SU-DHL-6 (cell line): ENCODE data around the gene GTPBP4.

Source experiments
- H2AFZ ChIP-seq: fragments of 200-600 bp; sonication (generic); 2 replicates; pipeline ENCODE4 v1.6.1; 2014; ENCODE audit warnings: low read depth, mild to moderate bottlenecking, moderate library complexity, mixed read lengths, antibody characterized with exemption, low read length; ENCODE audit not compliant: severe bottlenecking
- H3F3A ChIP-seq: fragments of 200-600 bp; shearing (Covaris generic); 2 replicates; pipeline ENCODE4 v1.6.0; 2016; ENCODE audit warnings: antibody characterized with exemption, mild to moderate bottlenecking; ENCODE audit not compliant: insufficient read depth
- H3K27ac ChIP-seq: fragments of 200-600 bp; sonication (generic); 2 replicates; pipeline ENCODE4 v1.5.1; 2016; ENCODE audit warnings: low read depth, mild to moderate bottlenecking, low read length, moderate library complexity, mixed read lengths
- H3K27me3 ChIP-seq: fragments of 200-600 bp; sonication (generic), shearing (Covaris generic); 2 replicates; pipeline ENCODE4 v1.6.0; 2014; ENCODE audit warnings: mild to moderate bottlenecking, low read length
- H3K36me3 ChIP-seq: fragments of 200-600 bp; sonication (generic); 2 replicates; pipeline ENCODE4 v1.6.1; 2014; ENCODE audit warnings: mild to moderate bottlenecking, low read length, mixed read lengths
- H3K4me2 ChIP-seq: fragments of 300-600, 200-600 bp; shearing (Covaris generic), sonication (generic); 2 replicates; pipeline ENCODE4 v1.6.0; 2014; ENCODE audit warnings: low read length, low read depth, mild to moderate bottlenecking; ENCODE audit not compliant: poor library complexity, severe bottlenecking
- H3K4me3 ChIP-seq: fragments of 200-600 bp; sonication (generic); 2 replicates; pipeline ENCODE4 v1.5.1; 2014; ENCODE audit warnings: antibody characterized with exemption, low read length, mild to moderate bottlenecking, mixed read lengths; ENCODE audit not compliant: insufficient read depth, poor library complexity, severe bottlenecking
- H3K79me2 ChIP-seq: fragments of 200-600 bp; sonication (generic); 2 replicates; pipeline ENCODE4 v1.6.1; 2014; ENCODE audit warnings: mild to moderate bottlenecking, low read length, moderate library complexity; ENCODE audit not compliant: insufficient read depth
- H3K9ac ChIP-seq: fragments of 200-600 bp; sonication (generic); 2 replicates; pipeline ENCODE4 v1.7.0; 2014; ENCODE audit warnings: mild to moderate bottlenecking, low read length
- H3K9me2 ChIP-seq: fragments of 200-600 bp; sonication (generic); replicated peaks from 2 replicates; pipeline ENCODE4 v1.6.1; 2014; ENCODE audit warnings: low read length; ENCODE audit not compliant: insufficient read depth
- H3K9me3 ChIP-seq: fragments of 200-600 bp; sonication (generic); 2 replicates; pipeline ENCODE4 v1.6.1; 2014; ENCODE audit warnings: low read length, mixed read lengths; ENCODE audit not compliant: insufficient read depth
- H4K20me1 ChIP-seq: fragments of 200-600 bp; sonication (generic); 2 replicates; pipeline ENCODE4 v1.6.1; 2014; ENCODE audit warnings: low read depth, mild to moderate bottlenecking, antibody characterized with exemption, low read length, moderate library complexity, mixed read lengths
- EZH2phosphoT487 ChIP-seq: fragments of 200-600 bp; sonication (generic), shearing (Covaris generic); conservative IDR thresholded peaks from 2 replicates; pipeline ENCODE4 v1.6.1; 2018; ENCODE audit warnings: mild to moderate bottlenecking, antibody characterized with exemption, low read length, moderate library complexity, mixed read lengths
- TF ChIP-seq, protein P1 (sequence below): fragments of 200-600 bp; sonication (generic); IDR thresholded peaks from one replicate; pipeline ENCODE4 v1.5.1; 2017; ENCODE audit warnings: antibody characterized with exemption, mild to moderate bottlenecking, low read length, moderate library complexity; ENCODE audit not compliant: insufficient read depth, poor library complexity, severe bottlenecking

The GTPBP4 gene

DNA sequence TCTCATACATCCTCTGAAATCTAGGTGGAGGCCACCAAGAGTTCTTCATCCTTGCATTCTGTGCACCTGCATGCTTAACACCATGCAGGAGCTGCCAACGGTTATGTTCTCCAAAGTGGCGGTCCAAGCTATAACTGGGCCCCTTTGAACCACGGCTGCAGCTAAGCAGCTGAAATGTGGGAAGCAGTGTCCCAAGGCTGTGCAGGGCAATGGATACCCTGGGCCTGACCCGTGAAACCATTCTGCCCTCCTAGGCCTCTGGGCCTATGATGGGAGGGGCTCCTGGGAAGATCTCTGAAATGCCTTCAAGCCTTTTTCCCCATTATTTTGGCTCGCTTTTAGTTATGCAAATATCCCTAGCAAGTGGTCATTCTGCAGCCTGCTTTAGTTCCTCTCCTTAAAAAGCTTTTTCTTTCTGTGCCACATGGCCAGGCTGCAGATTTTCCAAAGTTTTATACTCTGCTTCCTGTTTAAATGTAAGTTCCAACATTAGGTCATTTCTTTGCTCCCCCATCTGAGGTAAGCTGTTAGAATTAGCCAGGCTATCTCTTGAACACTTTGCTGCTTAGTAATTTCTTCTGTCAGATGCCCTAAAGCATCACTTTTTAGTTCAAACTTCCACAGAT is 7.7 kb upstream of the GTPBP4 start:
- Histone ChIP-seq H3K4me3 (no peak overlapping the region), H3K27ac (no peak overlapping the region), H2AFZ (no peak overlapping the region), H3K9me2 (no peaks in the 10 kb centered on the region), H3K9me3 (peaks cover 25% of the 10 kb centered on the region; the same call in 1 of the 2 replicates), H3K79me2 (no peaks in the 10 kb centered on the region), H4K20me1 (no peaks in the 10 kb centered on the region), H3K4me2 (no peak overlapping the region), H3F3A (no peaks in the 10 kb centered on the region), H3K36me3 (no peaks in the 10 kb centered on the region), H3K9ac (no peak overlapping the region), H3K27me3 (no peaks in the 10 kb centered on the region)
- TF ChIP-seq, protein P1, sequence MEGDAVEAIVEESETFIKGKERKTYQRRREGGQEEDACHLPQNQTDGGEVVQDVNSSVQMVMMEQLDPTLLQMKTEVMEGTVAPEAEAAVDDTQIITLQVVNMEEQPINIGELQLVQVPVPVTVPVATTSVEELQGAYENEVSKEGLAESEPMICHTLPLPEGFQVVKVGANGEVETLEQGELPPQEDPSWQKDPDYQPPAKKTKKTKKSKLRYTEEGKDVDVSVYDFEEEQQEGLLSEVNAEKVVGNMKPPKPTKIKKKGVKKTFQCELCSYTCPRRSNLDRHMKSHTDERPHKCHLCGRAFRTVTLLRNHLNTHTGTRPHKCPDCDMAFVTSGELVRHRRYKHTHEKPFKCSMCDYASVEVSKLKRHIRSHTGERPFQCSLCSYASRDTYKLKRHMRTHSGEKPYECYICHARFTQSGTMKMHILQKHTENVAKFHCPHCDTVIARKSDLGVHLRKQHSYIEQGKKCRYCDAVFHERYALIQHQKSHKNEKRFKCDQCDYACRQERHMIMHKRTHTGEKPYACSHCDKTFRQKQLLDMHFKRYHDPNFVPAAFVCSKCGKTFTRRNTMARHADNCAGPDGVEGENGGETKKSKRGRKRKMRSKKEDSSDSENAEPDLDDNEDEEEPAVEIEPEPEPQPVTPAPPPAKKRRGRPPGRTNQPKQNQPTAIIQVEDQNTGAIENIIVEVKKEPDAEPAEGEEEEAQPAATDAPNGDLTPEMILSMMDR: no peak
- TF ChIP-seq EZH2phosphoT487: no peak

DNA sequence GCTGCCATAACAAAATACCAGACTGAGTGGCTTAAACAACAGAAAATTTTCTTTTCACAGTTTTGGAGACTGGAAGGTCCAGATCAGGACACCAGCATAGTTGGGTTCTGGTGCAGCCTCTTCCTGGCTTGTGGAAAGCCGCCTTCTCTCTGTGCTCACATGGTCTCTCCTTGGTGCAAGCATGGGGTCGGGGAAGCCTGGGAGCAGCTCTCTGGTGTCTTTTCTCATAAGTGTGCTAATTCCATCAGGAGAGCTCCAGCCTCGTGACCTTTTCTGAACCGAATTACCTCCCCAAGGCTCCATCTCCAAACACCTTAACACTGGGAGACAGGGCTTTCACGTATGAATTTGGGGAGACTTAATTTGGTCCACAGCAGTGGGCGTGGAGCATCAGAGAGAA is 4.8 kb upstream of the GTPBP4 start:
- Histone ChIP-seq H4K20me1 (no peaks in the 10 kb centered on the region), H3K27ac (no peak overlapping the region), H3F3A (no peaks in the 10 kb centered on the region), H3K9me2 (no peaks in the 10 kb centered on the region), H3K36me3 (no peaks in the 10 kb centered on the region), H2AFZ (no peak overlapping the region), H3K9ac (no peak overlapping the region), H3K79me2 (peaks cover 2% of the 10 kb centered on the region), H3K4me3 (no peak overlapping the region), H3K4me2 (no peak overlapping the region), H3K9me3 (peaks cover 25% of the 10 kb centered on the region; the same call in 1 of the 2 replicates), H3K27me3 (no peaks in the 10 kb centered on the region)
- TF ChIP-seq, protein P1: no peak
- no peak for TF ChIP-seq EZH2phosphoT487

DNA sequence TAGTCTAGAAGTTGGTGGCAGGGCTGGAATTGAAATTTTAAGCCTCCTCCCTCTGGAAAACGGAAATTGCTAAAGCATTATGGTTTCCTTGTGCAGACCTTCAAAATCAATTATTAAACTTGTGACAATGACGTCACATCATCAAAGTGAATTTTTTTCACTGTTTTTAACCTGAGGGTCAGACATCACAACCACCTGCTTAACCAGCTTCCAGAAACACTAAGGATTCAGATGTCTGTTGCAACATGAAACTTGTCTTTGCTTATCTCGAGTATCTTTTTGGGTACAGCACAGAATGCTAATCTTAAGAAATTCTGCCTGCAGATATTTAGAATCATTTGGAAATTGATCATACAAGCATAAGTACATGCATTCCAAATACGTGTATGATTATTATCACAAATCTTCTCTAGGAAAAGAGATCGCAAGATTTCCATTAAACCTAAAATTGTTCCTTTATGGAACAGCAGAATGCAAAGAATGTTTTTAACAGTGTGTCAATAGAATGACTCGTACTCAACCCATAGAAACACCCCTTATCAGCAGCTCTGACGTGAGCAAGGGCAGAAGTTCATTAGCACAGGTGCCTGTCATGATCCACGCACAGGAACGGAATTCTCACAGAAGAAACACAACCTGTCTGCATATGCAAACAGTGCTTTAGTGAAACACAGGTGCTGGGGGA is 4.1 kb upstream of the GTPBP4 start:
- peaks cover under 1% of the 10 kb centered on the region; the same call in 1 of the 2 replicates for H4K20me1 ChIP-seq
- H3F3A ChIP-seq: no peaks in the 10 kb centered on the region
- no peaks in the 10 kb centered on the region for H3K27me3 ChIP-seq
- no peak overlapping the region for H2AFZ ChIP-seq
- peaks cover 9% of the 10 kb centered on the region for H3K79me2 ChIP-seq
- no peak overlapping the region for H3K4me2 ChIP-seq
- peaks cover 20% of the 10 kb centered on the region; the same call in 1 of the 2 replicates for H3K9me3 ChIP-seq
- no peaks in the 10 kb centered on the region for H3K9me2 ChIP-seq
- H3K4me3 ChIP-seq: no peak overlapping the region
- no peak overlapping the region for H3K9ac ChIP-seq
- H3K36me3 ChIP-seq: no peaks in the 10 kb centered on the region
- H3K27ac ChIP-seq: no peak overlapping the region
- TF ChIP-seq, protein P1: no peak
- TF ChIP-seq EZH2phosphoT487: no peak
